ENCODE measurements around the gene ZNF709.

- TF ChIP-seq POLR2AphosphoS5 (IDR thresholded peaks at IDR 0.05; ENCODE audit: borderline replicate concordance, low read depth, low read length) (no peak), EZH2 (IDR thresholded peaks at IDR 0.05) (no peak)
Observed at GRCh38 chr19:12411893-12412292, 72.7 kb downstream of the ZNF709 start.
